NCI-H460 (cell line): ENCODE measurements around the gene DNAH14. TPM values are rescaled to one million over a fixed set of nuclear protein-coding genes. Genes with fewer than 3 reads are reported as not detected.
"Not testable (repeated sequence)": the region's sequence is repeated elsewhere in the genome, so short reads cannot be mapped to it uniquely, and the experiment has no call there.

Experiments
- DNase-seq: peaks from one replicate; pipeline ENCODE4 v3.0.0-alpha.2; 2016; ENCODE audit warnings: low read depth; ENCODE audit errors: extremely low read depth
- total RNA-seq: library from RNA; depleted of rRNA; stranded (reverse); fragments of >200 nt; shearing (Covaris generic); gene quantifications from 2 replicates; pipeline ENCODE4 v1.2.3, GENCODE V29; 2014

DNAH14 gene
- total RNA-seq, 1 experiment from 2014 or later, result 108 TPM

DNA sequence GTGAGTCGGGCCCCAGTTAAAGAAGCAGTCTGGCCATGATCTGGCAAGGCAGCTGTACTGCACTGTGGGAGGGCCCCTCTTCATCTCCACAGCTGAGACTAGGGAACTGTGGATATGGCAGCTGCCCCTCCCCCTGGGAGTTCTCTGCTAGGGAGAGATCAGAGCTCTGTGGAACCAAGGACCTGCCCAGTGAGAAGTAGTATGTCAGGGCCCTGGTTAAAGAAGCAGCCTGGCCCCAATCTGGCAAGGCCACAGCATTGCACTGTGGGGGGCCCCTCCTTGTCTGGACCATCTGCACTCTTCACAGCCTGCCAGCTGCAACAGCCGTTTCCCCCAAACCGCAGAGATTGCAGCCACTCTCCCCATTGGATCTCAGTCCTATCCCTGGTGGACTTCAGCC is 208.5 kb downstream of the DNAH14 start:
- DNase-seq, result no peak

DNA sequence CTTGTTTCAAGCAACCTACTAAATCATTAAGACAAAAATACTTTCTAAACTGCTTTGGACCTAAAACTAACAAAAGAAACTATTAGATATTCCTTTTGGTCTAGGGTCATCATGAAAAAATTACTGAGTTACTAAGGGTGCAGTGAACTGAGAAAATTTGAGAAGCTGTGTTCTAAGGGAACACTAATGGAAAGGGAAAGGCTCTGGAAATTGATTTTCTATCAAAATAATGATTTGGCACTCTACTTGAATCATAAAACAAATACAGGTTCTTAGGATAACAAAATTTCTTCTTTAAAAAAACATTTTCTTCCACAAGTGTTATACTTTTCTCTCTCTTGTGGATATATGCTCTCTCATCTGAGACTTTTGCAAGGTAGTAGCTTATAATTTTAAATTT is 213.5 kb downstream of the DNAH14 start:
- DNase-seq, result no peak

DNA sequence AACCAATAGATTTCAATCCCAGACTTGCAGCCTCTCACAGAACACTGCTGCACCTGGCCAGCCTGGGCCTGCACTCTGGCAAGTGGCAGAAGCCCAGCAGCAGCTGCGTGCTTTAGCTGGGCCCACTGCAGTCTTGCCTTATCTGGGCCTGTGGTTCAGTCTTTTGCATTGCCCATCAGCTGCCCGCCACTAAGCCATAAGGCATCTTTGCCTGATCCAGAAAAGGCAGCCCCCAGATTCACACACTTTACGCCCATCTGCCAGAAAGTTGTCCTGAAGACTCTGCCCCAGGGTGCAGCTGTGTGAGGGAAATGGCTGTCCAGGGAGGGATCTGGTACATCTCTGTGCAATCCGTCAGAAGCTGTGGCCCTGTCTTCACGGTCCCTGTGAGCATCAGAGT is 217.0 kb downstream of the DNAH14 start:
- no peak for DNase-seq

DNA sequence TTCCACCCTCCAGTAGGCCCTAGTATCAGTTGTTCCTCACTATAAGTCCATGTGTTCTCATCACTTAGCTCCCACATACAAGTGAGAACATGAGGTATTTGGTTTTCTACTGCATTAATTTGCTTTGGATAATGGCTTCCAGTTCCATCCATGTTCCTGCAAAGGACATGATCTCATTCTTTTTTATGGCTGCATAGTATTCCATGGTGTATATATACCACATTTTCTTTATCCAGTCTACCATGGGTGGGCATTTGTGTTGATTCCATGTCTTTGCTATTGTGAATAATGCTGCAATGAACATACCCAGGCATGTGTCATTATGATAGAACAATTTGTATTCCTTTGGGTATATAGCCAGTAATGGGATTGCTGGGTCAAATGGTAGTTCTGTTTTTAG is 218.3 kb downstream of the DNAH14 start:
- DNase-seq, result not testable (repeated sequence)

DNA sequence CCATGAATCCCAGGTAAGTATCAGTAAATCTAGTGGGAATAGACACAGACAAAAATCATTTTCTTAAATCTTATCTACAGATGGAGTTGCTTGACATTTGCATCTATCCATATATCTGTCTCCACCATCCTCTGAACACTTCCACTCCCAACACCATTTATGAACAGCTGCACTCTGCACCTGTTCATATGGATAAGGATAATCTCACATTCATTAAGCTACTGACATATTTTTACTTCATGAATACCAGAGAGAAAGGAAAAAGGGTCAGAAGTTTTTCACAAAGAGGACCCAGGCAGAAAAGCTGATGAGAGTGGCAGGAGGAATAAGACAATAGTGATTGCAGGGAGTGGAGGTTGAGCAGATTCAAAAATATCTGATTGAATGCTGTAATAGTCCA is 222.6 kb downstream of the DNAH14 start:
- no peak for DNase-seq

DNA sequence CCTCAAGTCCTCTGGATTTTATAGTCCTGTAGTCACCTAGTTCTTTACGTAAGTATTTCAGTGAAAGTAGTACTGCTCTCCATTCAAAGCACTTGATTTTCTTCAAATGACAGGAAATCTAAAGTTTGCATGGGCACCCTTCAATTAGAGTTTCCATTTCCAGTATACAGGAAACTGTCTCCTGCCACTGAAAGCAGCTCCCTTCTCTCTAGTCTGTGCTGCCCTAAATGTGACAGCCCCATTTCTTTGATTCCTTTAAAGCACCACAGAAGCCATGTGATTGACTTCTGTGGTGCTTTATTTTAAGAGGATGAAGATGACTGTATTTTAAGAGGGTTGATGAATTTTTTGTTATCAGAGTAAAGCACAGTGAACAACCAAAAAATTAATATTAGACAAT is 226.1 kb downstream of the DNAH14 start:
- DNase-seq, result no peak

DNA sequence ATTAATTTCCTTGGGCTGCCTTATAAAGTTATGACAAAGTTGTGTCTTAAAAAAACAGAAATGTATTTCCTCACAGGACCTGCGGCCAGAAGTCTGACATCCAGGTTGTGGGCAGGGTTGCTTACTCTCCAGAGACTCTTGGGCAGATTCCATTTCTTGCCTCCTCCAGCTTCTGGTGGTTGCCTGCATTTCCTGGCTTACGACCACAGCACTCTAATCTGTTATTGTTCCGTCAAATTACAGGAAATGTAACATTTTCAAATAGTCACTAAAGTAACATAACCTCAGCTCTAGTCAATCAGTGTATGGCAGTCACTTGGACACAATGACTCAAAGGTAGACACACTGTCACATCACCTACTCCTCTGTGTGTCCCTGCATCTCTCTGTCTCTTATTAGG is 226.8 kb downstream of the DNAH14 start:
- no peak for DNase-seq

DNA sequence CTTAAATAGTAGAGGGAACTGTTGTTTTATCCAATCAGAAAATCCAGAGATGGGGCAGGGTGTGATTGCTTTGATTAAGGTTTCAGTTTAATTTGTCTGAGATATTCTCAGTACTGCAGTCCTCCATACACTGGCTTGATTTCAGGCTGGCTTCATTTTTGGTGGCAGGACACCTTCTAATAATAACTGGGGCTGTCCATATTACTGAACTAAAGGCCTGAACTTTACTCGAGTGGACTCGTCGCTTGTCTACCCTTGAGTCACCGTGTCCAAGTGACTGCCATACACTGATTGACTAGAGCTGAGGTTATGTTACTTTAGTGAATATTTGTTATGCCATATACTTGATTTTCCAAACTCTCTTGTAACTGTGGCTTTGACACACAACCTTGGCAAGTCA is 228.8 kb downstream of the DNAH14 start:
- DNase-seq, result no peak

DNA sequence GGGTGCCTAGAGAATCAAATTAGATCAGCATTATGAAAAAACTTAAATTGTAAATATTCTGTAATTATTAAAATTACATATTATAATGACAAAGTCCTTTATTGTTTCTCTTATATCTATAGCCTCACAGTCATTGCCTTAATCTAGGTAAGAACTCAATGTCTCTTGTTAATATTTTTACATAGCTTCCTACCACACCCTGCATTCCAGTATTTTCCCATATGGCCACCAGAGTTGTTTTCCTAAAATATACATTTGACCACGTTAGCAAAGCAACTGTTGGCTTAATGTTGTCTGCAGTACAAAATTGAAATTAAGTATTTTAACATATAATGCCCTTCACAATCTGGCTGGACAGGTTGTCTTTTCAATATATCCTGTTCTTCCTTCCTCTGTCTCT is 230.3 kb downstream of the DNAH14 start:
- DNase-seq, result no peak

DNA sequence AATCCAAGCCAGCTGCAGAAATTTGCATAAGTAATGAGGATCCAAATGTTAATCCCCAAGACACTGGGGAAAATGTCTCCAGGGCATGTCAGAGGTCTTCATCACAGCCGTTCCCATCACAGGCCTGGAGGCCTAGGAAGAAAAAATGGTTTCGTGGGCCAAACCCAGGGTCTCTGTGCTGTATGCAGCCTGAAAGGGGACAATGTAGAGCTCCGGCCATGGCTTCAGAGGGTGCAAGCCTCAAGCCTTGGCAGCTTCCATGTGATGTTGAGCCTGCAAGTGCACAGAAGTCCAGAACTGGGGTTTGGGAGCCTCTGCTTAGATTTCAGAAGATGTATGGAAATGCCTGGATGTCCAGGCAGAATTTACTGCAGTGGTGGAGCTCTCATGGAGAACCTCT is 247.9 kb downstream of the DNAH14 start:
- DNase-seq, result not testable (repeated sequence)

DNA sequence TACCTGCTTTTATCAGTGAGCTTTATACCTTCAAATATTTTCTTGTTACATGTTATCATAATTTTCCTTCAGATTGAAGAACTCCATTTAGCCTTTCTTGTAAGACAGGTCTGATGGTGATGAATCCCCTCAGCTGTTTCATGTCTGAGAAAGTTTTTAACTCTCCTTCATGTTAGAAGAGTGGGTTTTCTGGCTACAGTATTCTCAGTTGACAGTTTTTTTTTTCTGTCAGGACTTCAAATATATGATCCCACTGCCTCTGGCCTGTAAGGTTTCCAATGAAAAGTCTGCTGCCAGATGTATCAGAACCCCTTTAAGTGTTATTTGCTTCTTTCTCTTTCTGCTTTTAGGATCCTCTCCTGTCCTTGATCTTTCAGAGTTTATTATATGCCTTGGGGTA is 250.2 kb downstream of the DNAH14 start:
- no peak for DNase-seq

DNA sequence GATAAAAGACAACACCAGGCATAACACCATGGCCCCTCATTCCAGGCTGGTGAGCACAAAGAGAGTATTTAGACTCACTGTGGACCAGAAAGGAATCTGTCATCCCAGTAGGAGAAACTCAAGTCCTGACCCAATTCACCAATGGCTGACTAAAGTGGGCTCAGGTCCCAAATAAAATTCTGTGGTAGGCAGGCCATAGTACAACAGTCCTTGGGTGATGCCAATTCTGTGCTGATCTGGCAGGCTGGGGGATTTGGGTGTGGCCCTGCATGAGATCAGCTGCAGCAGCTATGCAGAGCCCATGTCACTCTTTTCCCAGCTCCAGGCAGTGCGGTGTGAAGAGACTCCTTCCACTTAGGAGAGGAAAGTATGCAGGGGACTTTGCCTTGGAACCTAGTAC is 253.2 kb downstream of the DNAH14 start:
- DNase-seq, result no peak

DNA sequence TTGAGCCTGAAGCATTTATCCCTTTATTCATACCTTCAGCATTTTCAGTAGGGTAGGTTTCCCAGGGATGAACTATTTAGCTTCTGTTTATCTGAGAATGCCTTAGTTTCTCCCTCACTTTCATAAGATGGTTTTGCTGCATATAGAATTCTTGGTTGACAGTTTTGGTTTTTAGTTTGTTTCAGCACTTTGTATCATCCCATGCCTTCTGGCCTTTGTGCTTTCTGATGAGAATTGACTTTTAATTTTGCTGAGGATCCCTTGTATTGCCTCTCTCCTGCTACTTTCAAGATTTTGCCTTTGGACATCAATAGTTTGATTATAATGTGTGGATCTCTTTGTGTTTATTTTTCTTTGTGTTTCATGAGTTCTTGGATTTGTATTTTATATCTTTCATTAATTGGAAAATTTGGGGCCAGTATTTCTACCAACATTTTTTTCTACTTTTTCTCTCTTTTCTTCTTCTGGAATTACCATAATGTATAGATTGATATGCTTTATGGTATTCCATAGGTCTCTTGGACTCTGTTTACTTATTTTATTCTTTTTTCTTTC is 261.8 kb downstream of the DNAH14 start:
- DNase-seq, result no peak

DNA sequence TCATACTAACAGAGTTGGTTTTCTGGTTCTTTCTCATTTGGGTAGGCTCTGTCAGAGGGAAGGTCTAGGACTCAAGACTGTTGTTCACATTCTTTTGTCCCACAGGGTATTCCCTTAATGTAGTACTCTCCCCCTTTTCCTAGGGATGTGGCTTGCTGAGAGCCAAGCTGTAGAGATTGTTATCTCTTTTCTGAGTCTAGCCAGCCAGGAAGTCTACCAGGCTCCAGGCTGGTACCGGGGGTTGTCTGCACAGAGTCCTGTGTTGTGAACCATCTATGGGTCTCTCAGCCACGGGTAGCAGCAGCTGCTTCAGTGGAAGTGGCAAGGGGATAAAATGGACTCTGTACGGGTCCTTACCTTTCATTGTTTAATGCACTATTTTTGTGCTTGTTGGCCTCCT is 272.0 kb downstream of the DNAH14 start:
- no peak for DNase-seq

DNA sequence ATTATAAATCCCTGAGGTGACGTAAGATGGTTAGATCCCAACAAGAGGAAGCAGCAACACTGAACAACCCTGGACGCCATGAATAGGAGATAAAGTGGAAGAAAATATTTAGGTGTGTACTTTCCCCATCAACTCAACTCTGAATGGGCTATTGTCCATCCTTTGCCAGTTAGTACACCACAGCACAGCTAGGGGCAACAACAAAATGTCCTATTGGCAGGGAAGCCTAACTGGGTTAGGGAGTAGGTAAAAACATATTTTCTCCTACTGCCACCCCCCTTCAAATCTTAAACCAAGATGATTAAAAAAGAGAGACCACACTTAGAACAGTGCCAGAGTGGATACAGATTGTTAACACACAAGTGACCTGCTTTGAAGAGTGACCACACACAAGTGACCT is 278.3 kb downstream of the DNAH14 start:
- no peak for DNase-seq

DNA sequence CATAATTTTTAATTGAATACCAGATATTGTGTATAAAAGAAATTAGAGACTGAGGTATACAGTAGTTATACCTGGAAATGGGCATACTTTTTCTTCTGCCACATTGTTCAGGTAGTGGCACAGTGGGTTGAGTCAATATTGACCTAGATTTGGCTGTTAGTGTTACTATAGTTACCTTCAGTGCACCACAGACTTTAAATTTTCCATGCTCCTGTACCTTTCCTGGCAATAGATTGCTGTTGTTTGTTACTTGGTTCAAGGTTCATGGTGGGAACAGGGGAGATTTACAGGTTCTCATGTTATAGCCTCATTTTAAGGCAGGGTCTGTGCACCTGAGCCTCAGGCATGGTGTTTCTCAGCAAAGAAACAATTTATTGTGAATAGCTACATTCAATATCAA is 279.7 kb downstream of the DNAH14 start:
- no peak for DNase-seq

DNA sequence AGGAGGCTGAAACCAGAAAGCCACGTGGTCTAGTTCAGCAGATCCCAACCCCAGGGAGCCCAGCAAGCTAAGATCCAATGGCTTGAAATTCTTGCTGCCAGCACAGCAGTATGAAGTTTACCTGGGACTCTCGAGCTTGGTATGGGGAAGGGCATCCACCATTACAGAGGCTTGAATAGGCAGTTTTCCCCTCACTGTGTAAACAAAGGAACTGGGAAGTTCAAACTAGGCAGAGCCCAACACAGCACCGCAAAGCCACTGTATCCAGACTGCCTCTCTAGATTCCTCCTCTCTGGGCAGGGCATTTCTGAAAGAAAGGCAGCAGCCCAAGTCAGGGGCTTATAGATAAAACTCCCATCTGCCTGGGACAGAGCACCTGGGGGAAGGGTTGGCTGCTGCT is 280.7 kb downstream of the DNAH14 start:
- DNase-seq, result not testable (repeated sequence)

DNA sequence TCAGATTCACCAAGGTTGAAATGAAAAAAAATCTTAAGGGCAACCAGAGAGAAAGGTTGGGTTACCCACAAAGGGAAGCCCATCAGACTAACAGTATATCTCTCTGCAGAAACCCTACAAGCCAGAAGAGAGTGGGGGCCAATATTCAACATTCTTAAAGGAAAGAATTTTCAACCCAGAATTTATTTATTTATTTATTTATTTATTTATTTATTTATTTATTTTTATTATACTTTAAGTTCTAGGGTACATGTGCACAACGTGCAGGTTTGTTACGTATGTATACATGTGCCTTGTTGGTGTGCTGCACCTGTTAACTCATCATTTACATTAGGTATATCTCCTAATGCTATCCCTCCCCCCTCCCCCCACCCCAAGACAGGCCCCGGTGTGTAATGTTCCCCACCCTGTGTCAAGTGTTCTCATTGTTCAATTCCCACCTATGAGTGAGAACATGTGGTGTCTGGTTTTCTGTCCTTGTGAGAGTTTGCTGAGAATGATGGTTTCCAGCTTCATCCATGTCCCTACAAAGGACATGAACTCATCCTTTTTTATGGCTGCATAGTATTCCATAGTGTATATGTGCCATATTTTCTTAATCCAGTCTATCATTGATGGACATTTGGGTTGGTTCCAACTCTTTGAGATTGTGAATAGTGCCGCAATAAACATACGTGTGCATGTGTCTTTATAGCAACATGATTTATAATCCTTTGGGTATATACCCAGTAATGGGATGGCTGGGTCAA is 282.4 kb downstream of the DNAH14 start:
- not testable (repeated sequence) for DNase-seq

DNA sequence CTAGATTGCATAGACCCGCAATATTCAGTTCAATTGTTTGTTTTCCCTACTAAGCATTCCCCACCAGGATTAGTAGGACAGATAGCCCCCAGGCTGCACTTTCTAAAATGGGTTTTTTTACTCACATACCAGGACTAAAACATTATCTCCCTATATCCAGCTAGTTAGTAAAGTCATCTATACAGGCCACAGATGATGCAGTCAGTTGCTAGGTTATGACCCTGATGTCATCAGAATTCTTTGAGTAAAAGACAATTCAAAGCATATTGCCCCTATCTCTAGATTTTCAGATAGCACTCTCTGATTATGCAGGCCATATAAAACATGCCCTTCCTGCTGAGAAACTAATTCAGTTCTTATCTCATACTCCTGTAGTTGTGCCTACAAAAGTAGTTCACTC is 294.8 kb downstream of the DNAH14 start:
- no peak for DNase-seq

DNA sequence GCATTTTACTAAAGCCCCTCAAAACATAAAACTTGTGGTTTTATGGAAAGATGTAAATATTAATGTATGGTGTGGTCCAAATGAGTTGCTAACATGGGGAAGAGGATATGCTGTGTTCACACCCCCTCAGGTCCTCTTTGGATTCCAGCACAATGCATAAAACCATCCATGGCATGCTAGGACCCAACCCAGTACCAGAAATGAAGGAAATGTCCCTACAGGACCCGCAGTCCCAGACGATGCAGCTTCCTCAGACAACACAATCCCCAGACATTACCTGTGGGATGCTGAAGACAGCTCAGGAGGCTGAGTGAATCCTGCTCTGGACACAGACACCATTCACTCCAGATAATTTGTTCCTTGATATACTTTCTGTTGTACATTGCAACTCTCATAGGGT is 296.2 kb downstream of the DNAH14 start:
- no peak for DNase-seq

DNA sequence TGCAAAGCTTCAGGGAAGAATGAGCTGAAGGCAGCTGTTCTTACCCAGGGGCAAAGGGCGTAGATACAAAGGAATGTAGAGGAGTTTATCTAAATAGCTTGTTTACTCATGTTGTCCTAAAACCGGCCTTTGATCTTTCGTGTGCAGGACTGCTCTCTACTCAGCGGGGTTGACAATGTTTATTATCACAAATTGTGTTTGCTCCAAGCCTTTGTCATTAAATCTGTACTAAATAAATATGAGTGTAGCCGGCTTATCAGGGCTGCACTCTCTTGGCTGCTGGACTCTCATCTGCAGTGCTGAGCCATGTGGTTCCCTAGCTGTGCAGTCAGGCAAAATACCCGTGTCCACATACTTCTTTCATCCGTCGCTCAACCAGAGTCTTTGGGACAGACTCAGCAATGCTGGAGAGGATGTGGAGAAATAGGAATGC is 299.4 kb downstream of the DNAH14 start:
- DNase-seq, result no peak

DNA sequence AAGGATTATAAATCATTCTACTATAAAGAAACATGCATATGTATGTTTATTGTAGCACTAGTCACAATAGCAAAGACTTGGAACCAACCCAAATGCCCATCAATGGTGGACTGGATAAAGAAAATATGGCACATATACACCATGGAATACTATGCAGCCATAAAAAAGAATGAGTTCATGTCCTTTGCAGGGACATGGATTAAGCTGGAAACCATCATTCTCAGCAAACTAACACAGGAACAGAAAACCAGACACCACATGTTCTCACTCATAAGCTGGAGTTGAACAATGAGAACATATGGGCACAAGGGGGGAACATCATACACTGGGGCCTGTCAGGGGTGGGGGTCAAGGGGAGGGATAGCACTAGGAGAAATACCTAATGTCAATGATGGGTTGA is 300.0 kb downstream of the DNAH14 start:
- not testable (repeated sequence) for DNase-seq

DNA sequence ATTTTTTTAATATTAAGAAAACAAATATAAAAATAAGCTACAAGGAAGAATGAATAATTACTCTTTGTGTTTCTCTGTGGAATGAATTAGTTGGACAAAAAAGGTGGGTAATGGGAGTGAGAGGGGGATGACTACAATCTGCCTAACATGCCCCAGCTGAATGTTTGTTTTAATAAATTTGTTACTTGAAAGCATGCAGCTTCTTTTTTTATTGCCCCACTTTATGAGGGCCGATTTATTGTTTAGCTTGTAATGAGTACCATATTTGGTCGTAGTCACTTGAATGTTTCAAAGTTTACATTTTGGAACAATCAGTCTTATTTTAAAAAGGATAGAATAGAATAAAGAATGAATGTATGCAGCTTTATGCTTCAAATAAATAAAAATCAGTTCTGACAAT is 301.0 kb downstream of the DNAH14 start:
- DNase-seq, result no peak
